Nephron (organoid): Measurements from ENCODE around the gene CIT.
"Not testable (repeated sequence)": the region's sequence is repeated elsewhere in the genome, so short reads cannot be mapped to it uniquely, and the experiment has no call there.

Experiments
- H3K27ac Mint-ChIP-seq, 3 experiments: 2 replicates each; pipeline ENCODE4 v1.8.0; 2020; ENCODE audit warnings: mixed read lengths in 3 of 3, mild to moderate bottlenecking in 2 of 3, moderate library complexity in 1 of 3
- H3K27me3 Mint-ChIP-seq: 2 replicates; pipeline ENCODE4 v1.8.0; 2021; ENCODE audit warnings: low read depth, mild to moderate bottlenecking, moderate library complexity, mixed read lengths
- H3K36me3 Mint-ChIP-seq: 2 replicates; pipeline ENCODE4 v1.8.0; 2020; ENCODE audit warnings: low read depth, mixed read lengths
- H3K4me1 Mint-ChIP-seq: 2 replicates; pipeline ENCODE4 v1.8.0; 2020; ENCODE audit warnings: mixed read lengths
- H3K4me3 Mint-ChIP-seq, 3 experiments: 2 replicates each; pipeline ENCODE4 v1.8.0; 2020; ENCODE audit warnings: mild to moderate bottlenecking in 3 of 3, mixed read lengths in 3 of 3, moderate library complexity in 2 of 3
- H3K9me3 Mint-ChIP-seq: 2 replicates; pipeline ENCODE4 v1.8.0; 2020; ENCODE audit warnings: mixed read lengths
- CTCF ChIP-seq, 3 experiments: fragments of 200-600 bp; sonication (generic); IDR thresholded peaks; one replicate each; pipeline ENCODE4 v1.5.0; 2021; ENCODE audit warnings: antibody characterized with exemption in 3 of 3; ENCODE audit not compliant: unreplicated experiment in 3 of 3

The CIT gene

GRCh38 chr12:119913536-119914330 lies 36.6 kb upstream of the CIT start:
- peaks cover 9% of the 10 kb centered on the region for H3K4me1 Mint-ChIP-seq

GRCh38 chr12:119911182-119911581 lies 34.1 kb upstream of the CIT start:
- Mint-ChIP-seq H3K27ac (no peak overlapping the region), H3K36me3 (no peaks in the 10 kb centered on the region), H3K4me3 (no peak overlapping the region), H3K9me3 (no peaks in the 10 kb centered on the region), H3K27me3 (peaks cover 4% of the 10 kb centered on the region), H3K4me1 (peaks cover 9% of the 10 kb centered on the region)
- TF ChIP-seq CTCF (IDR thresholded peaks at IDR 0.05; ENCODE audit: unreplicated experiment in 3 of 3) = no peak

More at GRCh38 chr12:119913536-119914330, 36.6 kb upstream of the CIT start:
- peaks cover 4% of the 10 kb centered on the region for H3K27me3 Mint-ChIP-seq
- no peak overlapping the region for H3K4me3 Mint-ChIP-seq
- H3K9me3 Mint-ChIP-seq = no peaks in the 10 kb centered on the region
- H3K36me3 Mint-ChIP-seq = no peaks in the 10 kb centered on the region
- no peak for TF ChIP-seq CTCF (IDR thresholded peaks at IDR 0.05; ENCODE audit: unreplicated experiment in 3 of 3)
- peak overlapping the region in 2 of 3 experiments; percentile 27 to 76 for H3K27ac Mint-ChIP-seq

DNA sequence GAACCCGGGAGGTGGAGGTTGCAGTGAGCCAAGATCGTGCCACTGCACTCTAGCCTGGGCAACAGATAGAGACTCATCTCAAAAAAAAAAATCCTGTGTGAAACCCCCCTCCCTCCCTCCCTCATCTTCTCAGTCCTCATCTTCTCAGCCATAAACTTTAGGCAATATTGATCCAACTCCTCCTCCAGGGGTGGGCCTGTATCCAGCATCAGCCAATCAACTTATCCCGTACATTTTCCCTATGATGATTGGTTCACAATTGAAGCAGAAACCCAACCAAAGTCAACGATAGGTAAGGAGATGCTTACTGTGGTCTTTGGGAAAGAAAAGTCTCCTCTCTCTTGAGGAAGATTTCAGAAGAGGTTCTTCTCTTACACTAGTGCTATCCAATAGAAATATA lies 33.5 kb upstream of the CIT start:
- TF ChIP-seq CTCF (IDR thresholded peaks at IDR 0.05; ENCODE audit: unreplicated experiment in 3 of 3) = no peak
- no peaks in the 10 kb centered on the region for H3K9me3 Mint-ChIP-seq
- H3K27ac Mint-ChIP-seq = no peak overlapping the region
- no peak overlapping the region for H3K4me3 Mint-ChIP-seq
- peaks cover 9% of the 10 kb centered on the region for H3K4me1 Mint-ChIP-seq
- H3K27me3 Mint-ChIP-seq = peaks cover 4% of the 10 kb centered on the region
- H3K36me3 Mint-ChIP-seq = no peaks in the 10 kb centered on the region

GRCh38 chr12:119902084-119902509 lies 25.0 kb upstream of the CIT start:
- Mint-ChIP-seq H3K27me3 (peaks cover 4% of the 10 kb centered on the region), H3K27ac (no peak overlapping the region), H3K36me3 (no peaks in the 10 kb centered on the region), H3K9me3 (no peaks in the 10 kb centered on the region), H3K4me3 (no peak overlapping the region), H3K4me1 (no peaks in the 10 kb centered on the region)
- peak; percentile 76 to 83 (median 80) for TF ChIP-seq CTCF (IDR thresholded peaks at IDR 0.05; ENCODE audit: unreplicated experiment in 3 of 3)

GRCh38 chr12:119901670-119902069 lies 24.6 kb upstream of the CIT start:
- Mint-ChIP-seq H3K4me3 (no peak overlapping the region), H3K36me3 (no peaks in the 10 kb centered on the region), H3K27ac (no peak overlapping the region), H3K27me3 (peaks cover 4% of the 10 kb centered on the region), H3K4me1 (no peaks in the 10 kb centered on the region), H3K9me3 (no peaks in the 10 kb centered on the region)
- TF ChIP-seq CTCF (IDR thresholded peaks at IDR 0.05; ENCODE audit: unreplicated experiment in 3 of 3) = no peak

- Mint-ChIP-seq H3K27ac (no peak overlapping the region), H3K4me1 (no peaks in the 10 kb centered on the region), H3K36me3 (no peaks in the 10 kb centered on the region), H3K4me3 (no peak overlapping the region), H3K27me3 (peaks cover 6% of the 10 kb centered on the region), H3K9me3 (peaks cover 5% of the 10 kb centered on the region)
- TF ChIP-seq CTCF (IDR thresholded peaks at IDR 0.05; ENCODE audit: unreplicated experiment in 3 of 3) = no peak
Observed at GRCh38 chr12:119894916-119895315, 17.8 kb upstream of the CIT start.

- H3K9me3 Mint-ChIP-seq, H3K36me3 Mint-ChIP-seq: not testable (repeated sequence)
- H3K27me3 Mint-ChIP-seq = peaks cover 13% of the 10 kb centered on the region
Observed at GRCh38 chr12:119892611-119893010, 15.5 kb upstream of the CIT start.

More at GRCh38 chr12:119892611-119893010, 15.5 kb upstream of the CIT start:
- H3K27ac Mint-ChIP-seq, H3K4me1 Mint-ChIP-seq, H3K4me3 Mint-ChIP-seq: not testable (repeated sequence)
